Measurements from ENCODE around the gene F2RL3. TPM values are rescaled to one million over a fixed set of nuclear protein-coding genes. Genes with fewer than 3 reads are reported as not detected.
"Not testable (repeated sequence)": the region's sequence is repeated elsewhere in the genome, so short reads cannot be mapped to it uniquely, and the experiment has no call there.

The F2RL3 gene
- polyA plus RNA-seq, 1 donor = 0.81 TPM

- no peak for DNase-seq
Measured at GRCh38 chr19:16922592-16922934, 33.8 kb downstream of the F2RL3 start.

- no peak for DNase-seq
Measured at GRCh38 chr19:16922949-16923348, 34.1 kb downstream of the F2RL3 start.

GRCh38 chr19:16927883-16928282 lies 39.1 kb downstream of the F2RL3 start:
- no peak for DNase-seq

- no peak for DNase-seq
Measured at GRCh38 chr19:16928351-16928750, 39.6 kb downstream of the F2RL3 start.

- no peak for DNase-seq
Measured at GRCh38 chr19:16928916-16929315, 40.1 kb downstream of the F2RL3 start.

- DNase-seq = no peak
Measured at GRCh38 chr19:16930753-16931152, 42.0 kb downstream of the F2RL3 start.

- DNase-seq = no peak
Measured at GRCh38 chr19:16931306-16931705, 42.5 kb downstream of the F2RL3 start.

- DNase-seq = no peak
Measured at GRCh38 chr19:16934489-16934888, 45.7 kb downstream of the F2RL3 start.

- no peak for DNase-seq
Measured at GRCh38 chr19:16936901-16937300, 48.1 kb downstream of the F2RL3 start.

- not testable (repeated sequence) for DNase-seq
Measured at GRCh38 chr19:16937796-16938195, 49.0 kb downstream of the F2RL3 start.

- DNase-seq = no peak
Measured at GRCh38 chr19:16938211-16938610, 49.4 kb downstream of the F2RL3 start.

GRCh38 chr19:16940063-16940462 lies 51.3 kb downstream of the F2RL3 start:
- DNase-seq = not testable (repeated sequence)

GRCh38 chr19:16940626-16941025 lies 51.8 kb downstream of the F2RL3 start:
- no peak for DNase-seq

Other genes with a start within 250 kb of the F2RL3 start
- gene SMIM7, start 228.9 kb upstream of the F2RL3 start, polyA plus RNA-seq (ENCODE audit: insufficient read length) = 108 TPM
- 7.7 TPM for gene TMEM38A, start 227.9 kb upstream of the F2RL3 start, polyA plus RNA-seq (ENCODE audit: insufficient read length)
- gene NWD1, start 169.2 kb upstream of the F2RL3 start, polyA plus RNA-seq (ENCODE audit: insufficient read length) = 0.08 TPM
- gene SIN3B, start 59.6 kb upstream of the F2RL3 start, polyA plus RNA-seq (ENCODE audit: insufficient read length) = 82.8 TPM
- gene CPAMD8, start 137.8 kb downstream of the F2RL3 start, polyA plus RNA-seq (ENCODE audit: insufficient read length) = 43.5 TPM
- gene HAUS8, start 186.5 kb downstream of the F2RL3 start, polyA plus RNA-seq (ENCODE audit: insufficient read length) = 18.3 TPM
- 64.1 TPM for gene MYO9B, start 186.8 kb downstream of the F2RL3 start, polyA plus RNA-seq (ENCODE audit: insufficient read length)